GM18861 (cell line): ENCODE data around the gene MYO1C.
"Not testable (repeated sequence)": the region's sequence is repeated elsewhere in the genome, so short reads cannot be mapped to it uniquely, and the experiment has no call there.

ENCODE experiments used
- ATAC-seq: cut with Tn5 transposase; IDR thresholded peaks from one replicate; pipeline ENCODE4 v1.9.1; 2021; ENCODE audit not compliant: unreplicated experiment

Gene MYO1C, protein sequence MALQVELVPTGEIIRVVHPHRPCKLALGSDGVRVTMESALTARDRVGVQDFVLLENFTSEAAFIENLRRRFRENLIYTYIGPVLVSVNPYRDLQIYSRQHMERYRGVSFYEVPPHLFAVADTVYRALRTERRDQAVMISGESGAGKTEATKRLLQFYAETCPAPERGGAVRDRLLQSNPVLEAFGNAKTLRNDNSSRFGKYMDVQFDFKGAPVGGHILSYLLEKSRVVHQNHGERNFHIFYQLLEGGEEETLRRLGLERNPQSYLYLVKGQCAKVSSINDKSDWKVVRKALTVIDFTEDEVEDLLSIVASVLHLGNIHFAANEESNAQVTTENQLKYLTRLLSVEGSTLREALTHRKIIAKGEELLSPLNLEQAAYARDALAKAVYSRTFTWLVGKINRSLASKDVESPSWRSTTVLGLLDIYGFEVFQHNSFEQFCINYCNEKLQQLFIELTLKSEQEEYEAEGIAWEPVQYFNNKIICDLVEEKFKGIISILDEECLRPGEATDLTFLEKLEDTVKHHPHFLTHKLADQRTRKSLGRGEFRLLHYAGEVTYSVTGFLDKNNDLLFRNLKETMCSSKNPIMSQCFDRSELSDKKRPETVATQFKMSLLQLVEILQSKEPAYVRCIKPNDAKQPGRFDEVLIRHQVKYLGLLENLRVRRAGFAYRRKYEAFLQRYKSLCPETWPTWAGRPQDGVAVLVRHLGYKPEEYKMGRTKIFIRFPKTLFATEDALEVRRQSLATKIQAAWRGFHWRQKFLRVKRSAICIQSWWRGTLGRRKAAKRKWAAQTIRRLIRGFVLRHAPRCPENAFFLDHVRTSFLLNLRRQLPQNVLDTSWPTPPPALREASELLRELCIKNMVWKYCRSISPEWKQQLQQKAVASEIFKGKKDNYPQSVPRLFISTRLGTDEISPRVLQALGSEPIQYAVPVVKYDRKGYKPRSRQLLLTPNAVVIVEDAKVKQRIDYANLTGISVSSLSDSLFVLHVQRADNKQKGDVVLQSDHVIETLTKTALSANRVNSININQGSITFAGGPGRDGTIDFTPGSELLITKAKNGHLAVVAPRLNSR

DNA sequence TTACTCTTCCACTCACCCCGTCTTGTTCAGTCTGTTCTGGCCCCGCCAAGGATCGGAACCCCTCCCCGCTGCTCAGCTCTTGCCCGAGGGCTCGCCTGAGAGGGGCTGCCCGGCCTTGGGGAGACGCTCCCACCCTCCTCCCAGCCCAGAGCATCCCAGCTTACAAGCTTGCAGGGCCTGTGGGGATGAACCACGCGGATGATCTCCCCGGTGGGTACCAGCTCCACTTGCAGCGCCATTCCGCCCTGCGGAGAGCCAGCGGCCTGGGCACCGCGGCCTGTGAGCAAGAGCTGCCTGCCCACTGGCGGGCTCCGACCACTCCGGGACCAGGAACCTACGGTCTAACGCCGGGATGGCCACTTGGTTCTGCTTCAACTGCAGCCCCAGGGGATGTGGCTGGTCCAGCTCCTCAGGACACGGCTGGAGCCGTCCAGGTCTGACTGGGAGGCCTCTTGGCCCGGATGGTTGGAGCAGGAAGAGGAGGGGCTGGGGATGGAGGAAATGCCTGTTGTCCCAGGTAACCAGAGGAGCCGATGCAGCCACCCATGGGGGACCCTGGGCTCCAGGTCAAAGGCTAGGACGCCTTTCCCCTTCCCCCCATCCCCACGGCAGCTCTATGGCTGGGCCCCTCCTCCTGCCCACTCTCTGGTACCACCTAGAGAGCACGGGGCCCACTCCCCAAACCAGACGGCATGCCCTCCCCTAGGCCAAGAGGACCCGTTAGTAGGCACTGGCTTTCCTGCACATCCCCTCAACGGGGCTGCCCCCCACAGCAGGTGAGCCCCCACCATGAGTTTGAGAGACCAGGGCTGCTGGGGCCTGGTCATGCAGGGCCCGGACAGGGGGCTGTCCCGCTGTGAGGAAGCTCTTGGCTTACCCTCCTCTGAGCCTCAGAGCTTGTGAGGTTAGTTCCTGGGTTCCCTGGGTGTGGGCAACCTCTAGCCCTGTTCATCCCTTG lies at the start of gene MYO1C:
Gene MYO1C (minus strand): TSS at position 438 of the 958 bp plus-strand sequence. CDS start 199 bp downstream, at position 239.
- ATAC-seq, result no peak

DNA sequence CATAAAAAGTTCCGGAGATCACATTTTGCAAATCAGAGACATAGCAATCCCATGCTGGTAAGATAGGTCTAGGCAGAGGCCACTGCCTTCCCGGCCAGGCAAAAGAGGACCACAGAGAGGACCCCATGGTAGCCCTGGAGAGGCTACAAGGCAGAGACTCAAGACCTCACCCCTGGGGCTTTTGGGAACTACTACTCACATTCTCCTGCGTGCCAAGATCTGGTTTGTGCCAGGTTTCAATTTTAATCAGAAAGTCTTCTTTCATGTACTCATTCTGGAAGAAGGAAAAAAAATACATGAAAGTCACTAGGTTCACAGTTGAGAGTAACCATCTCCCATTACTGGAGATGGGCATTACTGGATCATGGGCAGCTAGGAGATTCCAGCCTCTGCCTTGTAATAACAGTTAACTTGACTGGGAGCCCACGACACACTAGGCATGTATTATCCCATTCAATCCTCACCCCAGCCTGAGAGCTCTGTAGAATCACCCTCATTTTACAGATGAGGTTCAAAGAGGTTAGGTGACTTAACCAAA lies 49.0 kb upstream of the MYO1C start:
- ATAC-seq, result no peak

DNA sequence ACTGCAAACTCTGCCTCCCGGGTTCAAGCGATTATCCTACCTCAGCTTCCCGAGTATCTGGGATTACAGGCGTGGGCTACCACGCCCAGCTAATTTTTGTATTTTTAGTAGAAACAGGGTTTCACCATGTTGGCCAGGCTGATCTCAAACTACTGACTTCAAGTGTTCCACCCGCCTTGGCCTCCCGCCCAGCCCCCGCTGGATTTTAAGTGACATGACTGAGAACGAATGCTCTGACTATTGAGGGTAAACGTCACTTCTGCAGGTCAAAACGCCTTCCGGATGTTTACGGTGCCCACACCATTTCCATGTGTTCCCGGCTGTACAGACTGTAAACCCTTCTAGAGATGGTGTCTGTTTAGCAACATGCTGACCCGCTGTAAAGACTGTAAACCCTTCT lies 47.3 kb upstream of the MYO1C start:
- no peak for ATAC-seq

DNA sequence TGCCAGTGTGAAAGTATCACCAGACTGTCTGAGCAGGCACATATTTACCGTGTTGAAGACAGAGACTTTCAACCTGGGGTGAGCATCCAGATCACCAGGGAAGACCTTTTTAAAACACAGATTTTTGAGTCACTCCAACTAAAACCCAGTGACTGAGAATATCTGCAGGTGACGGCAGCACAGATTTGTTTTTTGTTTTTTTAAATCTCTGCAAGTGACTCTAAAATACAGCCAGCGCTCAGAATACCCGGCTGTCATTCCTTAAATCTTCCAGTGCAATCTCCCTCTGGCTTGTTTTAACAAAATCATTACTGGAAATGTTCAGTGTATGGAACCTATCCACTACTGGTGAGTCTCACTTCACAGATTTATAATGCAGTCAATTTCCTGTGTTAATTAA lies 43.3 kb upstream of the MYO1C start:
- no peak for ATAC-seq

- ATAC-seq, result no peak
Observed at GRCh38 chr17:1533661-1534325, 41.3 kb upstream of the MYO1C start.

GRCh38 chr17:1532836-1533602 lies 40.5 kb upstream of the MYO1C start:
- ATAC-seq, result no peak

- no peak for ATAC-seq
Observed at GRCh38 chr17:1529863-1530262, 37.4 kb upstream of the MYO1C start.

DNA sequence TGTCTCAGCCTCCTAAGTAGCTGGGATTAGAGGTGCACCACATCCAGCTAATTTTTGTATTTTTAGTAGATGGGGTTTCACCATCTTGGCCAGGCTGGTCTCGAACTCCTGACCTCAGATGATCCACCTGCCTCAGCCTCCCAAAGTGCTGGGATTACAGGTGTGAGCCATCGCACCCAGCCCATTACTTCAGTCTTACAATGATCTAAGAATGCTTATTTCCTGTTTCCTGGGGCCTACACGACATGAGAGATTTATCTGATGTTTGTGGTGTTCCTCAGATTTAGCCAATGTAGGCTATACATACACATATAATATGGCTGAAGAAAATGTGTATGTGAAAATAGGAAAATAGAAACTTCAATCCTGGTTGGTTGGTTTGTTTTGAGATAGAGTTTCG lies 34.4 kb upstream of the MYO1C start:
- ATAC-seq, result not testable (repeated sequence)

DNA sequence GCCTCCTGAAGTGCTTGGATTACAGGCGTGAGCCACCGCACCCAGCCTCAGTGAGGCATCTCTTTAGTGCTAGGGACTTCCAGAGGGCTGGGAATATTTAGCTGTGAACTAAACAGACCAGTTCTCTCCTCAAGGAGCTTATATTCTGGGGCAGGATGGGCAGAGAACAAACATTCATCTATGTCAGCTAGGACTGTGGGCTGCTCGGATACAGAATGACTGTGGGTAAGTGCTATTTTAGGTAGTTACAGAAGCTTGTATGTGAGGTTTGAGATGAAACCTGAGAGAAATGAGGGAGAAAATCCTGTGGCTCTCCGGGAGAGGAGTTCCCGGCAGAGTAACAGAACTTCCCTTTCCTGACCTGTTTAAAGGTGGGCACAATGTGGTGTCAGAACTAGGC lies 30.1 kb upstream of the MYO1C start:
- no peak for ATAC-seq

- ATAC-seq, result no peak
Observed at GRCh38 chr17:1521086-1521640, 28.7 kb upstream of the MYO1C start.

DNA sequence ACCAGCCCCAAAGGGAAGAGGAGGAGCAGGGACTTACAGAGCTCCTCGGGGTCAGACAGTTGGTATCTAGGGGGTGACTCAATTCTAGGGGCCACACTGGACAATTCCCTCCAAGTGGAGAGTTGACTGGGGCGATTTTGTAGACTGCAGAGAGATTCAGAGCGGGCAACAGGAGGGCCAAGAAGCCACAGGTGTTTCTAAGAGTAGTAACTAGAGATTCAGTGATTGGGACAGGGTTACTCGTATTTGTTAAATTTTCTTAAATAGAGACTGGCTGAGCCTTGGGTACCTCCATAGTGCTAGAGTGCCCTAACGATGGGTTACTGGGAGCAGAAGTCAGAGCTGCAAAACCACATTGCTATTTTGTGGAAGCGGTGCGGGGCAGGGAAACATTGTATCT lies 27.2 kb upstream of the MYO1C start:
- ATAC-seq, result no peak

- ATAC-seq, result no peak
Observed at GRCh38 chr17:1518410-1518809, 25.9 kb upstream of the MYO1C start.

DNA sequence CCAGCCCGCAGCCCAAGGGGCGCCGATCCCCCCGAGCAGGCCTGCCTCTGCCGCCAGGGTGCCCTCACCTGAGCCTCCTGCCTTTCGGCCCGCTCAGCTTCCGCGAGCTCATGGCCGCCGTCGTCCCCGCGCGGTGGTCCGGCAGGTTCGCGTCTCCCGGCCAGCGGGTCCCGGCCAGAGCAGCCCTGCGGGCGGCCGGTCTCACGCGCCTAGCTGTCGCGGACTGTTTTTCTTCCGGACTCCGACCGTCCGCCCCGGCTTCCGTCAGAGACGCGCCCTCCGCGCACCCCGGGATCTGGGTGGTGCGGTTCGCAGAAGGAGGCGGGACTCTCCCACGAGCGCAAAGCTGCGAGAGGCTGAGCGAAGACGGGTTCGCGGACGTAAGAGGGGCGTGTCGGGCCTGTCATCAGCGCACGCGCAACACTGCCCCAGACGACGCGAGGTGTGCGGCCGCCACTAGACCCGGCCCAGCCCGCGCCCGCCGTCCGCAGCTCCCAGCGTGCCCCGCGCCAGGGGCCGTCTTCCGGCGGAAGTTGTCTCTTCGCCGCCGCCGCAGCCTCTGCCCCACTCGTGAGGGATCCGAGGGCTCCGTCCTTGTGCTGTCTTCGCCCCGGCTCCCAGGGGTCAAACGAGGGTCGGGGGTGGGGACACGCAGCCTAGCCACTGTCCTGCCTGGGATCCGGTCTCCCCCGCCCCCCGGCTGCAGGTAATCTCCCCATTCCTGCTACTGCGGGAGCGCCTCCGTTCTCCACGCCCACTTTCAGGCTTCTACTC lies 24.1 kb upstream of the MYO1C start, which contains the start of gene INPP5K:
Gene INPP5K (minus strand): TSS at position 225 of the 774 bp plus-strand sequence. CDS start 113 bp downstream, at position 112.
- peak; percentile 85 for ATAC-seq

- no peak for ATAC-seq
Observed at GRCh38 chr17:1515640-1516387, 23.3 kb upstream of the MYO1C start.

DNA sequence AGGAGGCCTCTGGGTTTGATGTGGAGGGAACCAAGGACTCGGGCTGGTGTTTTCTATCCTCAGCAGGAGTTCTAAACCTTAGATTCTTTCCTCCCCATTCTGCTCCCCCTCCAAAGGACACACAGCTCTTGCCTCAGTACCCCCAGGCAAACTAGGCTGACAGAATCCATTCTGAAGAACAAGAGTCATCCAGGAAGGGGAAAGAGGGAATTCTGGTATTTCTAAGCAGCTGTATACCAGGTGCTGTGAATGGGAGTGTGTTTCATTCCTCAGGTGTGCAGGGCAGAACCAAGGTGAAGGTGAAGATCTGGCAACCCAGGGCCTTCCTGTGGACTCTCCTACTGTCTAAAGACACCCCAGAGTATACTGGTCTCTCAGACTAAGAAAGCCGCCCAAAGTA lies 19.9 kb upstream of the MYO1C start:
- no peak for ATAC-seq

GRCh38 chr17:1511756-1512321 lies 19.4 kb upstream of the MYO1C start:
- ATAC-seq, result no peak

- ATAC-seq, result no peak
Observed at GRCh38 chr17:1511290-1511689, 18.8 kb upstream of the MYO1C start.
